IMR-90 (cell line): ENCODE measurements around the gene PEX19. TPM values are rescaled to one million over a fixed set of nuclear protein-coding genes. Genes with fewer than 3 reads are reported as not detected.

Experiments
- ATAC-seq: fragments of 200-7000 bp; cut with Tn5 transposase; 2 replicates; pipeline ENCODE4 v1.9.1; 2020; ENCODE audit warnings: low read depth, mild to moderate bottlenecking, moderate library complexity
- BruUV-seq: library from RNA; stranded (reverse); fragments of 400-500 nt; replicated peaks from 2 replicates; lab custom pipeline; 2021; lab: Mats Ljungman, UMichigan
- CTCF ChIA-PET: fragments of 300-600 bp; formaldehyde crosslinking; extraction: SDS; loops from one replicate; lab custom pipeline; 2021; ENCODE audit warnings: antibody characterized with exemption; lab: Yijun Ruan, JAX
- POLR2A ChIA-PET: fragments of 300-600 bp; sonication (Branson Sonifier 250); formaldehyde crosslinking; loops from one replicate; lab custom pipeline; 2022; ENCODE audit warnings: antibody characterized with exemption; ENCODE audit not compliant: unreplicated experiment; lab: Charles Lee
- DNase-seq: peaks from one replicate; pipeline ENCODE4 v3.0.0; 2013
- H2AFZ ChIP-seq: replicated peaks from 2 replicates; pipeline ENCODE3; 2013; ENCODE audit warnings: low read length, mild to moderate bottlenecking; ENCODE audit not compliant: poor library complexity
- H2AK5ac ChIP-seq: 2 replicates; pipeline ENCODE4 v1.6.1; 2013; ENCODE audit warnings: low read depth, low read length, inconsistent platforms
- H2AK9ac ChIP-seq: replicated peaks from 2 replicates; pipeline ENCODE3; 2013; ENCODE audit warnings: mild to moderate bottlenecking, low read depth, low read length, moderate library complexity; ENCODE audit not compliant: poor library complexity
- H2BK120ac ChIP-seq: 2 replicates; pipeline ENCODE4 v1.6.1; 2013; ENCODE audit warnings: low read depth, low read length, inconsistent platforms
- H2BK15ac ChIP-seq: 3 replicates; pipeline ENCODE4 v1.6.1; 2013; ENCODE audit warnings: low read depth, low read length, inconsistent platforms
- H2BK20ac ChIP-seq: 2 replicates; pipeline ENCODE4 v1.6.1; 2013; ENCODE audit warnings: low read depth, mild to moderate bottlenecking, inconsistent platforms, low read length, moderate library complexity
- H2BK5ac ChIP-seq: 2 replicates; pipeline ENCODE4 v1.6.1; 2013; ENCODE audit warnings: mild to moderate bottlenecking, low read depth, low read length, inconsistent platforms; ENCODE audit not compliant: poor library complexity, severe bottlenecking
- H3K14ac ChIP-seq: replicated peaks from 2 replicates; pipeline ENCODE4 v1.6.1; 2013; ENCODE audit warnings: low read depth, low read length, inconsistent platforms
- H3K18ac ChIP-seq: 2 replicates; pipeline ENCODE4 v1.6.1; 2013; ENCODE audit warnings: low read depth, low read length, control low read depth
- H3K23ac ChIP-seq: 2 replicates; pipeline ENCODE4 v1.6.1; 2013; ENCODE audit warnings: low read depth, low read length, inconsistent platforms
- H3K27ac ChIP-seq: 2 replicates; pipeline ENCODE4 v1.5.1; 2013; ENCODE audit warnings: mild to moderate bottlenecking, control low read depth, low read length; ENCODE audit not compliant: insufficient read depth
- H3K27me3 ChIP-seq: 2 replicates; pipeline ENCODE4 v1.6.1; 2013; ENCODE audit warnings: low read length; ENCODE audit not compliant: control insufficient read depth, insufficient read depth
- H3K36me3 ChIP-seq: 2 replicates; pipeline ENCODE4 v1.6.1; 2013; ENCODE audit warnings: low read length, mixed read lengths; ENCODE audit not compliant: control insufficient read depth, insufficient read depth
- H3K4ac ChIP-seq: 2 replicates; pipeline ENCODE4 v1.6.1; 2013; ENCODE audit warnings: low read depth, low read length, inconsistent platforms
- H3K4me1 ChIP-seq: 2 replicates; pipeline ENCODE4 v1.6.1; 2013; ENCODE audit warnings: low read length, mixed read lengths; ENCODE audit not compliant: control insufficient read depth, insufficient read depth
- H3K4me2 ChIP-seq: 2 replicates; pipeline ENCODE4 v1.6.1; 2013; ENCODE audit warnings: low read depth, mild to moderate bottlenecking, control low read depth, low read length, moderate library complexity
- H3K4me3 ChIP-seq: 2 replicates; pipeline ENCODE4 v1.5.1; 2013; ENCODE audit warnings: low read depth, mild to moderate bottlenecking, control low read depth, low read length, moderate library complexity; ENCODE audit not compliant: insufficient read depth
- H3K56ac ChIP-seq: 2 replicates; pipeline ENCODE4 v1.6.1; 2013; ENCODE audit warnings: low read length, inconsistent platforms; ENCODE audit not compliant: insufficient read depth; ENCODE audit errors: extremely low read depth
- H3K79me1 ChIP-seq, 2 experiments: 2 replicates each; pipeline ENCODE4 v1.6.1; 2013; ENCODE audit warnings: low read length in 2 of 2, inconsistent platforms in 1 of 2, low read depth in 1 of 2
- H3K9ac ChIP-seq: 2 replicates; pipeline ENCODE4 v1.6.1; 2013; ENCODE audit warnings: low read depth, low read length, control low read depth
- H3K9me1 ChIP-seq: 2 replicates; pipeline ENCODE4 v1.6.1; 2013; ENCODE audit warnings: low read length, inconsistent platforms; ENCODE audit not compliant: insufficient read depth
- H3K9me3 ChIP-seq: 2 replicates; pipeline ENCODE4 v1.6.1; 2013; ENCODE audit warnings: low read length; ENCODE audit not compliant: control insufficient read depth, insufficient read depth
- H4K20me1 ChIP-seq: 2 replicates; pipeline ENCODE4 v1.6.1; 2013; ENCODE audit warnings: low read length, inconsistent platforms; ENCODE audit not compliant: insufficient read depth
- H4K5ac ChIP-seq: 2 replicates; pipeline ENCODE4 v1.6.1; 2013; ENCODE audit warnings: mild to moderate bottlenecking, low read depth, low read length, control low read depth
- H4K8ac ChIP-seq, 2 experiments: 2 replicates each; pipeline ENCODE4 v1.6.1; 2013; ENCODE audit warnings: low read depth in 2 of 2, low read length in 2 of 2, control low read depth in 1 of 2, inconsistent platforms in 1 of 2
- H4K91ac ChIP-seq: 2 replicates; pipeline ENCODE4 v1.6.1; 2013; ENCODE audit warnings: low read depth, low read length, inconsistent platforms; ENCODE audit not compliant: insufficient read depth
- BHLHE40 ChIP-seq: fragments of 150-350 bp; IDR thresholded peaks from 2 replicates; pipeline ENCODE4 v1.6.1; 2016; ENCODE audit warnings: mild to moderate bottlenecking, low read depth, low read length
- CEBPB ChIP-seq: IDR thresholded peaks from 2 replicates; pipeline ENCODE4 v1.6.1; 2012; ENCODE audit warnings: low read depth, low read length, improper control_type of control experiment
- CHD1 ChIP-seq: IDR thresholded peaks from 2 replicates; pipeline ENCODE4 v1.6.1; 2012; ENCODE audit warnings: low read depth, low read length, improper control_type of control experiment
- FOS ChIP-seq: fragments of 150-350 bp; IDR thresholded peaks from 2 replicates; pipeline ENCODE4 v1.6.1; 2016; ENCODE audit warnings: low read depth, low read length
- MAFK ChIP-seq: IDR thresholded peaks from 2 replicates; pipeline ENCODE4 v1.6.1; 2012; ENCODE audit warnings: low read depth, low read length, improper control_type of control experiment
- MAZ ChIP-seq: IDR thresholded peaks from 2 replicates; pipeline ENCODE4 v1.6.1; 2012; ENCODE audit warnings: low read depth, mild to moderate bottlenecking, low read length, improper control_type of control experiment, moderate library complexity, borderline replicate concordance
- MXI1 ChIP-seq: IDR thresholded peaks from 2 replicates; pipeline ENCODE4 v1.6.1; 2012; ENCODE audit warnings: low read depth, mild to moderate bottlenecking, low read length, moderate library complexity, borderline replicate concordance
- NFE2L2 ChIP-seq: fragments of 150-350 bp; IDR thresholded peaks from 2 replicates; pipeline ENCODE4 v1.6.1; 2016; ENCODE audit warnings: low read depth, mild to moderate bottlenecking, low read length
- POLR2A ChIP-seq: IDR thresholded peaks from 2 replicates; pipeline ENCODE4 v1.6.1; 2012; ENCODE audit warnings: mild to moderate bottlenecking, low read depth, low read length
- RAD21 ChIP-seq: IDR thresholded peaks from 2 replicates; pipeline ENCODE4 v1.6.1; 2012; ENCODE audit warnings: low read length, improper control_type of control experiment
- RCOR1 ChIP-seq: IDR thresholded peaks from 2 replicates; pipeline ENCODE4 v1.6.1; 2012; ENCODE audit warnings: mild to moderate bottlenecking, low read length, improper control_type of control experiment; ENCODE audit not compliant: insufficient replicate concordance
- RFX5 ChIP-seq: IDR thresholded peaks from 2 replicates; pipeline ENCODE4 v1.8.0; 2012; ENCODE audit warnings: low read depth, mild to moderate bottlenecking, low read length, moderate library complexity
- SMC3 ChIP-seq: fragments of 150-350 bp; IDR thresholded peaks from 2 replicates; pipeline ENCODE4 v1.6.1; 2016; ENCODE audit warnings: low read depth, mild to moderate bottlenecking, antibody characterized with exemption, low read length, moderate library complexity
- WGBS, 2 experiments: methylation state at CpG; one replicate each; pipeline versions ENCODE4 v1.1.5 to v1.1.7; 2013; ENCODE audit warnings: missing lambda C conversion rate in 2 of 2; ENCODE audit not compliant: insufficient read length in 1 of 2; ENCODE audit errors: extremely low coverage in 2 of 2; 5-methylcytosine and 5-hydroxymethylcytosine counted together
- dilution Hi-C: fragments of 300-500 bp; cut with HindIII; formaldehyde crosslinking; loops from one replicate; pipeline ENCODE4 v1.14.3; 2018; ENCODE audit warnings: low sequenced_read_pairs; ENCODE audit not compliant: unreplicated experiment
- in situ Hi-C: fragments of 300-500 bp; cut with MboI; formaldehyde crosslinking; loops from 3 replicates; pipeline ENCODE4 v1.14.3; 2019; ENCODE audit warnings: low sequenced_read_pairs, inconsistent platforms, mixed read lengths
- intact Hi-C: fragments of 100-400 bp; cut with micrococcal nuclease; formaldehyde crosslinking; loops from 2 replicates; pipeline ENCODE4 v1.10.0; 2022
- polyA plus RNA-seq, 3 experiments: library from polyadenylated mRNA; depleted of rRNA; stranded (reverse); fragments of >200 nt; gene quantifications; 2 replicates each; pipeline ENCODE4 v1.2.3, GENCODE V29; 2012; ENCODE audit warnings: low replicate concordance in 1 of 3
- total RNA-seq: library from RNA; depleted of rRNA; stranded (reverse); fragments of >200 nt; gene quantifications from 2 replicates; pipeline ENCODE4 v1.2.3, GENCODE V29; 2012
- TF ChIP-seq, protein P1 (sequence below): fragments of 150-350 bp; IDR thresholded peaks from 2 replicates; pipeline ENCODE4 v1.6.1; 2016; ENCODE audit warnings: low read depth, mild to moderate bottlenecking, low read length, moderate library complexity, borderline replicate concordance
- TF ChIP-seq, protein P2 (sequence below): conservative IDR thresholded peaks from 2 replicates; pipeline ENCODE4 v1.5.1; 2012; ENCODE audit warnings: mild to moderate bottlenecking, low read depth, low read length, improper control_type of control experiment

PEX19 gene
- total and polyA plus RNA-seq, 2 of the 4 experiments (the other 2 are of a cell fraction) = 44.5 to 67.7 TPM

DNA sequence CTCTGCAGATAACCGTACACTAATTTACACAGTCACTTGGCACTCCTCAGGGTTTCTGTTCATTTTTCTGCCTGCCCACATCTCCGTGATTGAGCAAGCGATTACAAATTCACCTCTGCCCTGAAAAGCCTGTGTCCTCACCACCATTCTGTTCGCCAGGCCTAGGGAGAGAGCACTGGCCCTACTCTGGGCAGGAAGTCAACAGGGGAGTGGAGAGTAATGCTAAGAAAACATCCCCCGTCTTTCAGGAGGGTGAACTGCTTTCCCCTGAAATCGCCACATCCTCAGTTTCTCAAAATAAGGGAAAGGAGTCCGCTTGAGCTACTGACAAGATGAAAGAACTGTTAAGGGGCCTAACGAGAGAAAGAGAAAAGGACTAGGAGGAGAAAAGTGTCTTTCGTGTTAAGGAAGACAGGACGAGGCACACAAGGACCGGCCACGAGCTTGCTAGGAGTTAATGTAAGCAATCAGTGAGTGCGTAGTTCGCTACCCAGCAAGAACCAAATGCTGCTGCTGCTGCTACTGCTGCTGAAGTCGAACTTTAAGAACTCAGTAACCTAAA lies 632 bp downstream of the PEX19 start:
- Histone ChIP-seq H2BK120ac (peak overlapping the region; percentile 31; the same call in 1 of the 2 replicates), H4K5ac (peak overlapping the region; percentile 0; the same call in 1 of the 2 replicates), H3K9ac (peak overlapping the region; percentile 81), H2AK9ac (peak overlapping the region; percentile 82), H3K4me1 (peaks cover 3% of the 10 kb centered on the region; the same call in 1 of the 2 replicates), H3K23ac (peak overlapping the region; percentile 79), H3K18ac (0 out of 2 replicates have a peak overlapping the region, but pooled peaks have one; percentile 7), H2BK15ac (no peak overlapping the region), H3K36me3 (peaks cover 22% of the 10 kb centered on the region), H3K27me3 (no peaks in the 10 kb centered on the region), H4K20me1 (no peaks in the 10 kb centered on the region; the same call in 1 of the 2 replicates), H3K4me2 (peak overlapping the region; percentile 56), H3K27ac (peak overlapping the region; percentile 68), H4K8ac (peak overlapping the region; percentile 53 to 85), H3K9me1 (peaks cover 4% of the 10 kb centered on the region), H3K79me1 (peaks cover 13 to 28% of the 10 kb centered on the region in 2 experiments), H3K9me3 (no peaks in the 10 kb centered on the region), H2BK5ac (peak overlapping the region; percentile 54), H2AK5ac (peak overlapping the region; percentile 46), H2AFZ (peak overlapping the region; percentile 88), H3K4ac (peak overlapping the region; percentile 78), H3K14ac (peak overlapping the region; percentile 50), H4K91ac (peak overlapping the region; percentile 68), H3K4me3 (peak overlapping the region; percentile 59), H3K56ac (peak overlapping the region; percentile 83), H2BK20ac (no peak overlapping the region)
- intact Hi-C loops = loop anchor here (2.0 kb wide), 1 partner anchor 92 kb away; no protein-coding TSS in a partner anchor
- BruUV-seq = TSS peak; percentile 68
- in situ Hi-C loops = no loop called here
- ChIA-PET CTCF (interaction anchor here (0.6 to 1.4 kb wide), 3 partner anchors 20 to 183 kb away, joined by 3 to 6 read pairs (median 6); no protein-coding TSS in a partner anchor), POLR2A (interaction anchor here (1.6 kb wide), 1 partner anchor 9 kb away, joined by 3 read pairs; no protein-coding TSS in a partner anchor)
- dilution Hi-C loops = no loop called here
- DNase-seq = peak; percentile 76
- WGBS, 2 experiments = 5% methylated on average over 8 of the region's 15 CpGs; no CpG with 5 or more reads in 1 of the 2 experiments
- peak; percentile 56 for ATAC-seq
- TF ChIP-seq, protein P1, sequence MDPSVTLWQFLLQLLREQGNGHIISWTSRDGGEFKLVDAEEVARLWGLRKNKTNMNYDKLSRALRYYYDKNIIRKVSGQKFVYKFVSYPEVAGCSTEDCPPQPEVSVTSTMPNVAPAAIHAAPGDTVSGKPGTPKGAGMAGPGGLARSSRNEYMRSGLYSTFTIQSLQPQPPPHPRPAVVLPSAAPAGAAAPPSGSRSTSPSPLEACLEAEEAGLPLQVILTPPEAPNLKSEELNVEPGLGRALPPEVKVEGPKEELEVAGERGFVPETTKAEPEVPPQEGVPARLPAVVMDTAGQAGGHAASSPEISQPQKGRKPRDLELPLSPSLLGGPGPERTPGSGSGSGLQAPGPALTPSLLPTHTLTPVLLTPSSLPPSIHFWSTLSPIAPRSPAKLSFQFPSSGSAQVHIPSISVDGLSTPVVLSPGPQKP = no peak
- no peak for TF ChIP-seq BHLHE40
- TF ChIP-seq SMC3 = peak; percentile 5; the same call in 1 of the 2 replicates
- TF ChIP-seq, protein P2, sequence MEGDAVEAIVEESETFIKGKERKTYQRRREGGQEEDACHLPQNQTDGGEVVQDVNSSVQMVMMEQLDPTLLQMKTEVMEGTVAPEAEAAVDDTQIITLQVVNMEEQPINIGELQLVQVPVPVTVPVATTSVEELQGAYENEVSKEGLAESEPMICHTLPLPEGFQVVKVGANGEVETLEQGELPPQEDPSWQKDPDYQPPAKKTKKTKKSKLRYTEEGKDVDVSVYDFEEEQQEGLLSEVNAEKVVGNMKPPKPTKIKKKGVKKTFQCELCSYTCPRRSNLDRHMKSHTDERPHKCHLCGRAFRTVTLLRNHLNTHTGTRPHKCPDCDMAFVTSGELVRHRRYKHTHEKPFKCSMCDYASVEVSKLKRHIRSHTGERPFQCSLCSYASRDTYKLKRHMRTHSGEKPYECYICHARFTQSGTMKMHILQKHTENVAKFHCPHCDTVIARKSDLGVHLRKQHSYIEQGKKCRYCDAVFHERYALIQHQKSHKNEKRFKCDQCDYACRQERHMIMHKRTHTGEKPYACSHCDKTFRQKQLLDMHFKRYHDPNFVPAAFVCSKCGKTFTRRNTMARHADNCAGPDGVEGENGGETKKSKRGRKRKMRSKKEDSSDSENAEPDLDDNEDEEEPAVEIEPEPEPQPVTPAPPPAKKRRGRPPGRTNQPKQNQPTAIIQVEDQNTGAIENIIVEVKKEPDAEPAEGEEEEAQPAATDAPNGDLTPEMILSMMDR = no peak
- peak; percentile 93 for TF ChIP-seq CEBPB
- TF ChIP-seq NFE2L2 = no peak
- no peak for TF ChIP-seq MAFK
- TF ChIP-seq RAD21 = no peak
- TF ChIP-seq RCOR1 = no peak
- TF ChIP-seq CHD1 = no peak
- no peak for TF ChIP-seq FOS
- peak; percentile 33; the same call in 1 of the 2 replicates for TF ChIP-seq POLR2A
- TF ChIP-seq MAZ = no peak
- TF ChIP-seq RFX5 = no peak
- no peak for TF ChIP-seq MXI1
